Mucosa of descending colon (tissue), 3 donors: ENCODE measurements around the gene MYO1F. TPM values are rescaled to one million over a fixed set of nuclear protein-coding genes. Genes with fewer than 3 reads are reported as not detected.
"Not testable (repeated sequence)": the region's sequence is repeated elsewhere in the genome, so short reads cannot be mapped to it uniquely, and the experiment has no call there.

Experiments
- ATAC-seq: fragments of 200-7000 bp; cut with Tn5 transposase; one replicate; pipeline ENCODE4 v1.9.1; 2020; ENCODE audit warnings: mild to moderate bottlenecking, moderate library complexity
- DNase-seq, 3 donors: peaks; one replicate each; pipeline ENCODE4 v3.0.0-alpha.2; 2020
- H3K36me3 ChIP-seq: fragments of 200-600 bp; one replicate; pipeline ENCODE4 v1.8.0; 2021; ENCODE audit warnings: low read depth, mild to moderate bottlenecking
- H3K4me1 ChIP-seq: fragments of 200-600 bp; one replicate; pipeline ENCODE4 v1.8.0; 2021; ENCODE audit warnings: low read depth, mild to moderate bottlenecking
- H3K4me3 ChIP-seq: fragments of 200-600 bp; one replicate; pipeline ENCODE4 v1.8.0; 2021; ENCODE audit warnings: mild to moderate bottlenecking
- H3K9me3 ChIP-seq: fragments of 200-600 bp; one replicate; pipeline ENCODE4 v1.8.0; 2021; ENCODE audit warnings: mild to moderate bottlenecking
- CTCF ChIP-seq: fragments of 200-600 bp; IDR thresholded peaks from one replicate; pipeline ENCODE4 v1.8.0; 2022; ENCODE audit warnings: antibody characterized with exemption, mild to moderate bottlenecking
- intact Hi-C, 2 donors: fragments of 100-400 bp; cut with DNase I in 1 of 2; cut with micrococcal nuclease in 1 of 2; formaldehyde crosslinking; loops; one replicate each; pipeline versions ENCODE4 v1.11.0 to v1.11.1; 2022; cut with DNase I, micrococcal nuclease
- long read RNA-seq, 2 donors: library from polyadenylated mRNA; unstranded; transcript quantifications; one replicate each; pipeline ENCODE4 v2.0.0, GENCODE V29; 2019 to 2021
- total RNA-seq, 3 donors: library from RNA; stranded (reverse); fragmentation: NEBNext Ultra II Directional in 2 of 3; extraction: Animal tissue kit (Norgen Biotek cat#: 25700) in 2 of 3; gene quantifications; one replicate each; pipeline versions ENCODE4 v1.2.1 to v1.2.4, GENCODE V29; 2021 to 2023
- donor health status: DM: no; HTN: no; CAD: no; lungs with moderate emphysema.
- donor health status: DM: no; HTN: no; CAD: no.
- donor health status: DM: no; HTN: yes; CAD: no.

The MYO1F gene
- 10 to 100 TPM in 2 of 3 donors, 1 to 10 TPM in 1; 8.5 to 26.5 (median 21.0) TPM for total RNA-seq
- long read RNA-seq, donor 1, full-length matches to known transcripts: 1 of 10 reads
- long read RNA-seq, donor 1, partial matches to known transcripts: 5 of 10 reads
- long read RNA-seq, donor 1, other reads (novel, unspliced or antisense): 4 of 10 reads
- long read RNA-seq, donor 2, partial matches to known transcripts: 3 of 6 reads
- long read RNA-seq, donor 2, other reads (novel, unspliced or antisense): 2 of 6 reads

- Histone ChIP-seq H3K36me3 (no peaks in the 10 kb centered on the region), H3K4me3 (peak within 1 kb of the TSS; percentile 14), H3K9me3 (no peaks in the 10 kb centered on the region), H3K4me1 (no peaks in the 10 kb centered on the region)
- DNase-seq (peak; percentile 54 to 83 (median 61)), ATAC-seq (peak; percentile 35)
- no peak for TF ChIP-seq CTCF
- intact Hi-C loops: no loop called here
Measured at GRCh38 chr19:8577247-8577646, at the start of gene MYO1F. Gene MYO1F, minus strand, starts transcription at chr19:8577442. Its CDS starts 133 bp downstream, at chr19:8577309.

GRCh38 chr19:8626842-8627241 is 49.6 kb upstream of the MYO1F start:
- Histone ChIP-seq H3K36me3 (no peaks in the 10 kb centered on the region), H3K4me1 (no peaks in the 10 kb centered on the region), H3K9me3 (no peaks in the 10 kb centered on the region), H3K4me3 (no peak overlapping the region)
- intact Hi-C loops: no loop called here
- DNase-seq: no peak
- TF ChIP-seq CTCF: no peak
- no peak for ATAC-seq

- DNase-seq, ATAC-seq, H3K4me1 ChIP-seq, intact Hi-C loops, H3K36me3 ChIP-seq, H3K4me3 ChIP-seq, H3K9me3 ChIP-seq: not testable (repeated sequence)
Measured at GRCh38 chr19:8622886-8623285, 45.6 kb upstream of the MYO1F start.

GRCh38 chr19:8618751-8619150 is 41.5 kb upstream of the MYO1F start:
- no peak for TF ChIP-seq CTCF
- intact Hi-C loops: no loop called here

GRCh38 chr19:8617984-8618383 is 40.7 kb upstream of the MYO1F start:
- Histone ChIP-seq H3K9me3 (no peaks in the 10 kb centered on the region), H3K36me3 (no peaks in the 10 kb centered on the region), H3K4me3 (no peak overlapping the region), H3K4me1 (no peaks in the 10 kb centered on the region)
- no peak for TF ChIP-seq CTCF
- DNase-seq (no peak), ATAC-seq (no peak)
- intact Hi-C loops: no loop called here

More at GRCh38 chr19:8618751-8619150, 41.5 kb upstream of the MYO1F start:
- ATAC-seq (no peak), DNase-seq (no peak)
- Histone ChIP-seq H3K4me1 (no peaks in the 10 kb centered on the region), H3K36me3 (no peaks in the 10 kb centered on the region), H3K9me3 (no peaks in the 10 kb centered on the region), H3K4me3 (no peak overlapping the region)

GRCh38 chr19:8617325-8617724 is 40.1 kb upstream of the MYO1F start:
- DNase-seq, H3K4me1 ChIP-seq, H3K36me3 ChIP-seq, intact Hi-C loops, ATAC-seq, H3K4me3 ChIP-seq, H3K9me3 ChIP-seq: not testable (repeated sequence)

GRCh38 chr19:8616861-8617260 is 39.6 kb upstream of the MYO1F start:
- intact Hi-C loops: no loop called here
- H3K9me3 ChIP-seq: no peaks in the 10 kb centered on the region
- TF ChIP-seq CTCF: no peak
- DNase-seq: no peak
- H3K36me3 ChIP-seq: no peaks in the 10 kb centered on the region
- ATAC-seq: no peak
- H3K4me3 ChIP-seq: no peak overlapping the region
- H3K4me1 ChIP-seq: no peaks in the 10 kb centered on the region
